GM12874 (cell line): ENCODE measurements around the gene LIAS.

ENCODE experiments used
- TF ChIP-seq, protein P1 (sequence below): IDR thresholded peaks from 2 replicates; pipeline ENCODE4 v1.5.1; 2011; ENCODE audit warnings: low read depth, mild to moderate bottlenecking, control low read depth, low read length, moderate library complexity; ENCODE audit not compliant: insufficient read depth

Gene LIAS

DNA sequence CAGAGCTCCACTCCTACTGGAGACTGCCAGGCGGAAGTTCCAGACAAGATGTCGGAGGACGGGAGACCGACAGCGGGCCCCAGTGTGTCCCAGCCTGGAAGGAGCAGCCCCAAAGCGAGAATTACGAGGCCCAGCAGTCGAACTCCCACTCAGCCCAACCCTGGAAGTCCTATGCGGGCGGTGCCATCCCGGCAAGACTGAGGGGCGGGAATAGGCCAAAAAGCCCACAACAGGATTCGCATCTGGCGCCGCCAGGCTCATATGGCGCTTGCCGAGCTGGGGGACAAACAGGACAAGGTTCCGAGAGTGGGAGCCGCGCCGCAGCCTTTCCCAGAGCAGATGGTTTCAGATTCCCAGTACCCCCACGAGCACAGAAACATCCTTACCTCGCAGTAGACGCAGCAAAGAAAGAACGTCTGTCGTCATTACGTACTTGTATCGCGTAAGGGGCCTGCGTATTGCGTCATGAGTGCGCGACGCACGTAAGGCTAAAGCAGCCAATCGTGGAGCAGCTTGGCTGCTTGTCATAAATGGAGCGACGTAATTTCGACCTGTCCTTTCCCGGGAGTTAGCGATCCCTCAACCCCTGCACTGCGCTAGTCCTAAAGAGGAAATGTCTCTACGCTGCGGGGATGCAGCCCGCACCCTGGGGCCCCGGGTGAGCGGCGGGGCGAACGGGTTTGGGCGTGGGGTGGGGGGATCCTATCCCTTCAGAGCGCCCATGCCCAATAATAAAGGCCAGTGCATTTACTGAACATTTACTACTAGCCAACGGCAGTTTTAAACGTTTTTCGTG lies at the start of gene LIAS, which contains the start of gene RPL9:
TSS of gene LIAS (plus strand) at position 552 of the 796 bp plus-strand sequence. CDS start at position 614, 62 bp downstream.
TSS of gene RPL9 (minus strand) at position 418 of the 796 bp plus-strand sequence. CDS start 483 bp downstream, outside the sequence.
- TF ChIP-seq, protein P1, sequence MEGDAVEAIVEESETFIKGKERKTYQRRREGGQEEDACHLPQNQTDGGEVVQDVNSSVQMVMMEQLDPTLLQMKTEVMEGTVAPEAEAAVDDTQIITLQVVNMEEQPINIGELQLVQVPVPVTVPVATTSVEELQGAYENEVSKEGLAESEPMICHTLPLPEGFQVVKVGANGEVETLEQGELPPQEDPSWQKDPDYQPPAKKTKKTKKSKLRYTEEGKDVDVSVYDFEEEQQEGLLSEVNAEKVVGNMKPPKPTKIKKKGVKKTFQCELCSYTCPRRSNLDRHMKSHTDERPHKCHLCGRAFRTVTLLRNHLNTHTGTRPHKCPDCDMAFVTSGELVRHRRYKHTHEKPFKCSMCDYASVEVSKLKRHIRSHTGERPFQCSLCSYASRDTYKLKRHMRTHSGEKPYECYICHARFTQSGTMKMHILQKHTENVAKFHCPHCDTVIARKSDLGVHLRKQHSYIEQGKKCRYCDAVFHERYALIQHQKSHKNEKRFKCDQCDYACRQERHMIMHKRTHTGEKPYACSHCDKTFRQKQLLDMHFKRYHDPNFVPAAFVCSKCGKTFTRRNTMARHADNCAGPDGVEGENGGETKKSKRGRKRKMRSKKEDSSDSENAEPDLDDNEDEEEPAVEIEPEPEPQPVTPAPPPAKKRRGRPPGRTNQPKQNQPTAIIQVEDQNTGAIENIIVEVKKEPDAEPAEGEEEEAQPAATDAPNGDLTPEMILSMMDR = no peak

DNA sequence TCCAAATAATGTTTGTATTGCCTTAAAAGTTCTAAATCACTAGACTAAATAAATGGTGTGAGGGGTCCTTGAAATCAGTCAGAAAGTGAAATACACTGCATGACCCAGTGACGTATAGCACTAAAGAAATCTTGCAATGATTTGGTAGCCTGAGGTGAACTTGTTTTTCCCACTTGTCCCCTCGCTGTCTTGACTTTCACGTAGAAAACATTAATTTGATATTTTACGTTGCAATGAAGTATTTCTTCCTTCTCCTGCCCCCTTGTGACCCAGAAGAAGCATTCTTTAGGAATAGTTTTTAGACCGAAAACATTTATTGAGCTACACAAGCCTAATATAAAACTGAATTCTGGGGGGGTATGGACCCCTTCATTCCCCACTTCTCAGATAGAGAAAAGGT lies 48.4 kb upstream of the LIAS start:
- TF ChIP-seq, protein P1 = no peak

DNA sequence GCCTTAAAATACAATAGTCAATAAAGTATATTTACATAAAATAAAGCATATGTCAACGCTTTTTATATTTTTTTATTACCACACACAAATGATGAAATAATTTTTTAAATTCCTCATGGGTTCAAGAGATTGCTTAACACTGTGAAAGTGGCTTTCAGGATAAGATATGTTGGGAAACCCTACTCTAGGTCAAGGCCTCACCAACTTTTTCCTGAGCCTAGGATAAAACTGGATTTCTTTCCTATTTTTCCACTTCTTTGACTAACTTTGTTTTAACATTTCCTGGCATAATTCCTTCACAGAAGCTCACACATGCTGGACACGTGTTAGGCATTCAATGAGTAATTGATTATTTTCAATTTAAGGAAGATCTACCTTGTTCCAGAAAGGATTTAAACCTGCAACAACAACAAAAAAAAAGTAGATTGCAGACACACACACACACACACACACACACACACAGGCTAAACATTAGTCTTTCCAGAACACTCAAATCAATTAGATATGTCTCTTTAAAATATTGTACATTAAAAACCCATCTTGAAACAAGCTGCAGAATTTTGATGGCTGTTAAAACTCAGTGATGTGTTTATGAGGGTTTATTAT lies 43.1 kb upstream of the LIAS start:
- TF ChIP-seq, protein P1 = no peak

DNA sequence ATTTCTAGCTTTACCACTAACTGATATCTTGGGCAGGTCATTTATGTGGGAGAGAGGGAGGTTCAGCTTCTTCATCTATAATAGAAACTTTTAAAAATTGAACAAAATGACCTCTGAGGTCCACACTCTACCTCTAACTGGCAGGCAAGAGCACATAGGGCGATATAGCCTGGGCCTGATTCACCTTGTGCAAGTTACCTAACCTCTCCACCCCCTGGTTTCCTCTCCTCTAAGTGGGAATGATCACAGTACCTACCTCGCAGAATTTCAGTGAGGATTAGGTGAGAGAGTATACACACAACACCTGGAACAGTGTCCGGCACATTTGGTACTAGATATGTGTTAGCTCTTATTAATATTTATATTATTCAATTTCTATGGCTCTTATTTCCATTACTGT lies 36.6 kb upstream of the LIAS start:
- TF ChIP-seq, protein P1 = no peak

DNA sequence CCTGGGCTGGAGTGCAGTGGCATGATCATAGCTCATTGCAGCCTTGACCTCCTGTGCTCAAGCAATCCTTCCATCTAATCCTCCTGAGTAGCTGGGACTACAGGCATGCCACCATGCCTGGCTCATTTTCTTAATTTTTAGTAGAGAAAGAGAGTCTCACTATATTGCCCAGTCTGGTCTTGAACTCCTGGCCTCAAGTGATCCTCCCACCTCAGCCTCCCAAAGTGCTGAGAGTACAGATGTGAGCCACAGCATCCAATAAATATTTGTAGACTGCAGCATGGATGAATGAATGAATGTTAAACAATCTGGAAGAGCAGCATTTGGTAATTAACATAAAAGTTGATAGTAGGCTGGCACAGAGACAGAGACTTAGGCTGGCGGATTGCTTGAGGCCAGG lies 32.1 kb upstream of the LIAS start:
- TF ChIP-seq, protein P1 = no peak

DNA sequence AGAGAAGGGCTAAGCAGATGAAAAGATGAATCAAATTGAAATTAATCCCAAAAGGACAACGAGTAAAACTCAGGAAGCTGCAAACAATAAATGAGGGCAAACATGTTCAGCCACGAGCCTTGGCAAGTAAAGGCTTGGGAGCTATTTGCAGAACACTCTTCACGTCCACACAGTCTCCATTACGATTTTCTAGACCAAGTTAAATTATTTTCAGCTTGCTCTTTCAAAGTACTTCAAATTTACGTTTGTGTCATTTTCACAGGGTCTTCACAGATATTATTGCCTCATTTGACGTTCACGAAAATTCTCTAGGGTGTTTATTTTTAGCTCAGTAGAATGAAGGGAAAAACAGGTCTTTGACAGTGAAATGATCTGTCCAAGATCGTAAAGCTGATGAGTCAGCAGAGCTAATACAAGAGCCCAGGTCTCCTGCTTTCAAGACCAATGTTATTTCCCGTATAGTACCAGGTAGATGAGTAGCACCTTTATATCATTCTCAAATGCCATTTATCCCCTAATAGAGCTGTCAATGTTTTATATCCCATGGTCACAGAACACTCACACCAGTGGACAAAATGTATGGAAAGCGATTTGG lies 31.2 kb upstream of the LIAS start:
- TF ChIP-seq, protein P1 = no peak
